ENCODE results near the gene TPGS1.

TPGS1 gene

GRCh38 chr19:507286-508203, at the start of gene TPGS1:
Gene TPGS1, plus strand, starts transcription at chr19:507497. Its CDS starts 10 bp downstream, at chr19:507507.
- peak in 1 of 2 donors; percentile 86 for DNase-seq

GRCh38 chr19:457636-458035, 49.7 kb upstream of the TPGS1 start:
- no peak for DNase-seq

GRCh38 chr19:458091-459042, 48.9 kb upstream of the TPGS1 start:
- no peak for DNase-seq

GRCh38 chr19:459724-460511, 47.4 kb upstream of the TPGS1 start:
- no peak for DNase-seq

GRCh38 chr19:460877-461720, 46.2 kb upstream of the TPGS1 start, which contains the start of gene SHC2:
Gene SHC2, minus strand, starts transcription at chr19:461033. Its CDS starts 37 bp downstream, at chr19:460996.
- DNase-seq, result no peak

- no peak for DNase-seq
Observed at GRCh38 chr19:461721-462551, 45.4 kb upstream of the TPGS1 start.

GRCh38 chr19:463483-464207, 43.7 kb upstream of the TPGS1 start:
- DNase-seq, result no peak

GRCh38 chr19:464208-464545, 43.1 kb upstream of the TPGS1 start:
- no peak for DNase-seq

GRCh38 chr19:465056-465816, 42.1 kb upstream of the TPGS1 start:
- no peak for DNase-seq

GRCh38 chr19:467554-467953, 39.7 kb upstream of the TPGS1 start:
- no peak for DNase-seq

- DNase-seq, result no peak
Observed at GRCh38 chr19:468587-469256, 38.6 kb upstream of the TPGS1 start.

- DNase-seq, result no peak
Observed at GRCh38 chr19:469833-470232, 37.5 kb upstream of the TPGS1 start.

- no peak for DNase-seq
Observed at GRCh38 chr19:470701-471100, 36.6 kb upstream of the TPGS1 start.

GRCh38 chr19:472005-472858, 35.1 kb upstream of the TPGS1 start:
- DNase-seq, result no peak

GRCh38 chr19:474126-475078, 32.9 kb upstream of the TPGS1 start:
- no peak for DNase-seq

- no peak for DNase-seq
Observed at GRCh38 chr19:475360-475759, 31.9 kb upstream of the TPGS1 start.
